CD1c-positive myeloid dendritic cell (primary cell): ENCODE measurements around the gene NRF1.

Source experiments
- DNase-seq: peaks from one replicate; pipeline ENCODE4 v3.0.0-alpha.2; 2016; ENCODE audit errors: extremely low spot score

NRF1 gene

GRCh38 chr7:129771201-129771927 is 159.8 kb downstream of the NRF1 start:
- DNase-seq, result peak; percentile 43

- DNase-seq, result no peak
Measured at GRCh38 chr7:129771928-129772479, 160.5 kb downstream of the NRF1 start.

- DNase-seq, result no peak
Measured at GRCh38 chr7:129772646-129773280, 161.2 kb downstream of the NRF1 start.

- DNase-seq, result no peak
Measured at GRCh38 chr7:129773328-129773731, 161.8 kb downstream of the NRF1 start.

GRCh38 chr7:129773871-129774270 is 162.4 kb downstream of the NRF1 start:
- DNase-seq, result no peak

- DNase-seq, result no peak
Measured at GRCh38 chr7:129774359-129774758, 162.8 kb downstream of the NRF1 start.

GRCh38 chr7:129774871-129775694 is 163.6 kb downstream of the NRF1 start:
- DNase-seq, result no peak

- DNase-seq, result no peak
Measured at GRCh38 chr7:129775695-129776361, 164.3 kb downstream of the NRF1 start.

- DNase-seq, result no peak
Measured at GRCh38 chr7:129776362-129776722, 164.8 kb downstream of the NRF1 start.

- DNase-seq, result no peak
Measured at GRCh38 chr7:129777195-129777844, 165.8 kb downstream of the NRF1 start.

- DNase-seq, result no peak
Measured at GRCh38 chr7:129777993-129778769, 166.7 kb downstream of the NRF1 start.

GRCh38 chr7:129778770-129779601 is 167.5 kb downstream of the NRF1 start:
- DNase-seq, result peak; percentile 32

GRCh38 chr7:129779602-129780256 is 168.2 kb downstream of the NRF1 start:
- DNase-seq, result peak; percentile 45

GRCh38 chr7:129780257-129780973 is 168.9 kb downstream of the NRF1 start:
- peak; percentile 30 for DNase-seq

- no peak for DNase-seq
Measured at GRCh38 chr7:129780974-129781927, 169.7 kb downstream of the NRF1 start.

GRCh38 chr7:129781928-129782817 is 170.7 kb downstream of the NRF1 start:
- no peak for DNase-seq
